ENCODE measurements around the gene MYRIP. TPM values are rescaled to one million over a fixed set of nuclear protein-coding genes. Genes with fewer than 3 reads are reported as not detected.

Gene MYRIP
- total RNA-seq, 1 donor from 2014 or later = 0.54 TPM

DNA sequence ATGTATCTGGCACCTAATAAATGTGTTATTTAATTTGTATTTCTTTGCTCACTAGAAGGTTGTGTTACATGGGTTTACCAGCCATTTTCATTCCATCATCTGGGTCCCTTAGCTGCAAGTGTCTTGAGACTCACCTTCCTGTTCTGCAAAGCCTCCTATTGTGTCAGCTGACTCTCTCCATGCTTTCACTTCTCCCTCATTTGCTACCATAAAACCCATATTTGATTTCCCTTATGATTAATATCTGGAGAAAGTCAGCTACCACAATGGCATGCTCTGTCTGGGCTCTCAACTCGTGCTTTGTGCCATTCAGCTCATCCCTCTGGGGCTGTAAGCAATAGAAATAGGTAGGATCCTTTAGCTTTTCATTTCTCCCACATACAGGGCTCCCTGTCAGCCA is 420.6 kb downstream of the MYRIP start:
- H3K27me3 Mint-ChIP-seq (ENCODE audit: low read depth) = peaks cover 3% of the 10 kb centered on the region
- H3K9me3 Mint-ChIP-seq = peaks cover under 1% of the 10 kb centered on the region
- no peaks in the 10 kb centered on the region for H3K36me3 Mint-ChIP-seq (ENCODE audit: low read depth)
- no peak overlapping the region for H3K4me3 Mint-ChIP-seq
- TF ChIP-seq, protein P1, sequence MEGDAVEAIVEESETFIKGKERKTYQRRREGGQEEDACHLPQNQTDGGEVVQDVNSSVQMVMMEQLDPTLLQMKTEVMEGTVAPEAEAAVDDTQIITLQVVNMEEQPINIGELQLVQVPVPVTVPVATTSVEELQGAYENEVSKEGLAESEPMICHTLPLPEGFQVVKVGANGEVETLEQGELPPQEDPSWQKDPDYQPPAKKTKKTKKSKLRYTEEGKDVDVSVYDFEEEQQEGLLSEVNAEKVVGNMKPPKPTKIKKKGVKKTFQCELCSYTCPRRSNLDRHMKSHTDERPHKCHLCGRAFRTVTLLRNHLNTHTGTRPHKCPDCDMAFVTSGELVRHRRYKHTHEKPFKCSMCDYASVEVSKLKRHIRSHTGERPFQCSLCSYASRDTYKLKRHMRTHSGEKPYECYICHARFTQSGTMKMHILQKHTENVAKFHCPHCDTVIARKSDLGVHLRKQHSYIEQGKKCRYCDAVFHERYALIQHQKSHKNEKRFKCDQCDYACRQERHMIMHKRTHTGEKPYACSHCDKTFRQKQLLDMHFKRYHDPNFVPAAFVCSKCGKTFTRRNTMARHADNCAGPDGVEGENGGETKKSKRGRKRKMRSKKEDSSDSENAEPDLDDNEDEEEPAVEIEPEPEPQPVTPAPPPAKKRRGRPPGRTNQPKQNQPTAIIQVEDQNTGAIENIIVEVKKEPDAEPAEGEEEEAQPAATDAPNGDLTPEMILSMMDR (conservative IDR thresholded peaks at IDR 0.05) = no peak
- no peaks in the 10 kb centered on the region for H3K4me1 Mint-ChIP-seq
- H3K27ac Mint-ChIP-seq (ENCODE audit: unreplicated experiment) = no peak overlapping the region
- DNase-seq (ENCODE audit: low read depth, low spot score) = no peak

DNA sequence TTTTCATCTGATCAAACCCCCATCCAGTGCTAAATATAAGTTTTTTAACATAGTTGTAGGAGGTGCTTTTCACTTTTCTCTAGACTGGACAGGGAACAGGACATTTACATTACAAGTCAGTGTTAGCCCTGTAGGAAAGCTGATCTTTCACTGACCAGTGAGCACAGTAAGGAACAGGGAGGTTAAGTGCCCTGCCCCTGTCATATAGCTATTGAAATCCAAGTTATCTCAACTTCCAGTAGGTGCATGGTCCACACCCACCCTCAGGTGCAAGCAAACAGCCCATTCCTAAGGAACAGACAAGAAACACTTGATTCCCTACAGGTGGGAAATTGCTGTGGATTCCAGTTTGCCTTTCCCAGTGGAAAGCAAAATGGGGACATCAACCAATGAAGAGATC is 421.0 kb downstream of the MYRIP start:
- no peak overlapping the region for H3K27ac Mint-ChIP-seq (ENCODE audit: unreplicated experiment)
- peaks cover 3% of the 10 kb centered on the region for H3K9me3 Mint-ChIP-seq
- H3K36me3 Mint-ChIP-seq (ENCODE audit: low read depth) = no peaks in the 10 kb centered on the region
- no peaks in the 10 kb centered on the region for H3K4me1 Mint-ChIP-seq
- H3K27me3 Mint-ChIP-seq (ENCODE audit: low read depth) = peaks cover 3% of the 10 kb centered on the region
- no peak overlapping the region for H3K4me3 Mint-ChIP-seq
- TF ChIP-seq, protein P1 (conservative IDR thresholded peaks at IDR 0.05) = no peak
- DNase-seq (ENCODE audit: low read depth, low spot score) = no peak

DNA sequence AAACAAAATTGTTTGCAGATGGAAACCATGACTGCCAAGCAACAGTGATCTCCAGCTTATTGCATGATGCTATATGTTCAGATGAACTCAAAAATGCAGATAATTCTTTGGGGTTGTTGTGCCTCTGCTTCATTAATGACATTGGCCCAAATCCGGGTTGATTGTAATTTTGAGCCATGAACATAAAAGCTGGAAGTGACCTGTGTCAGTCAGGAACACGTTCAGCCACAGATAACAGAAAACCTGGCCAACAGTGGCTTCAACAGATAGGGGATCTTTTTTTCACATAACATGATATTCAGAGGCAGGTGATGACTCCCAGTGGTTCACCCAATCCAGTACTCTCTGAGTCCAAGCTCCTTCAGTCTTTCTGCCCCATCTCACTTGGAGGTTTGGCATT is 423.2 kb downstream of the MYRIP start:
- no peaks in the 10 kb centered on the region for H3K36me3 Mint-ChIP-seq (ENCODE audit: low read depth)
- no peaks in the 10 kb centered on the region for H3K4me1 Mint-ChIP-seq
- TF ChIP-seq, protein P1 (conservative IDR thresholded peaks at IDR 0.05) = no peak
- DNase-seq (ENCODE audit: low read depth, low spot score) = no peak
- H3K27ac Mint-ChIP-seq (ENCODE audit: unreplicated experiment) = no peak overlapping the region
- H3K4me3 Mint-ChIP-seq = no peak overlapping the region
- H3K9me3 Mint-ChIP-seq = peaks cover 3% of the 10 kb centered on the region
- H3K27me3 Mint-ChIP-seq (ENCODE audit: low read depth) = no peaks in the 10 kb centered on the region

DNA sequence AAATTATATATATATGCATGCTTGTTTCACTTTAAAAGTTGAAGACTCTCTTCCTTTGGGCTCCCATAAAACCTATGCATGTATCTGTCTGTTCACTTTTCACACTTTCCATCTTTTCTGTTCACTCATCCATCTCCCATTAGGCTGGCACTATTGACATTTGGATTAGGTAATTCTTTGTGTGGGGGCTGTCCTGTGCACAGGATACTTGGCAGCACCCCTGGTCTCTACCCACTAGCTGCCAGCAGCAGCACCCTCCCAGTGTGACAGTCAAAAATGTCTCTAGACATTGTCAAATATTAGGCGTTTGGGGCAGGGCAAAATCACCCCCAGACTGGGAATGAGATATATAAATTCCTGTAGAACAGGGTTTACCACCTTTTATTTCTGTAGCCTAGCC is 427.8 kb downstream of the MYRIP start:
- H3K4me3 Mint-ChIP-seq = no peak overlapping the region
- no peak for DNase-seq (ENCODE audit: low read depth, low spot score)
- TF ChIP-seq, protein P1 (conservative IDR thresholded peaks at IDR 0.05) = no peak
- peaks cover 3% of the 10 kb centered on the region for H3K9me3 Mint-ChIP-seq
- no peaks in the 10 kb centered on the region for H3K36me3 Mint-ChIP-seq (ENCODE audit: low read depth)
- H3K27ac Mint-ChIP-seq (ENCODE audit: unreplicated experiment) = no peak overlapping the region
- H3K4me1 Mint-ChIP-seq = peaks cover 7% of the 10 kb centered on the region
- H3K27me3 Mint-ChIP-seq (ENCODE audit: low read depth) = no peaks in the 10 kb centered on the region

DNA sequence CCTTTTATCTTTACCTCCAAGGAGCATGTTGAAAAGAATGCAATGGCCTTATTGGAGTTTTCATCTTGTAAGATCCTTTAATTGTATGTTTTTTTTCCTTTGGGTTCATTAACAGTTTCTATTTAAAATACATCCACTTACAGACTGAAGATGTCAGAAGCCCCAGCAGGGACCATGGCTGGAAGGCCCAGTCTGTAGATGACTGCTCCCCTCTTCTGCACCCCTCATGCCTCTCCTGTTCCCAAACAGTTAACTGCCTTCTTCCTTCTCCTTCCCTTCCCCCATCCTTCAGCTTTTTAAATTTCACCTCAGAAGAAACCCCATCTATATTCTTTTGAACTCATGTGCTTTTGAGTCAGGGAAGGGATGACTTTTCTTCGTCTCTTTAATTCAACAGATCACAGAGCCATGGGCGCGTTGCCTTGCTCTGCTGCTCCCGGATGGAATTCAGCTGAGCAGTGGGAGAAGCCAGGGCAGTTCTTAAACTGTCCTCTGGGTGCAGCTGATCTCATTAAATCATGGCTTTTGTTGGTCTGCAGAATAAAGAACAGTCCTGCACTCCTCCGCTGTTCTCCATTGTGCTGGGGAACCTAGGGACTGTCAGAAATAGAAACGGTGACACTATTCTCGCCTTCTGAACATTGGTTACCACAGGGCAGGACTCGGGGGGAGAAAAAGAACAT is 428.6 kb downstream of the MYRIP start:
- peaks cover 7% of the 10 kb centered on the region for H3K4me1 Mint-ChIP-seq

More for the DNA sequence above, 428.6 kb downstream of the MYRIP start:
- Mint-ChIP-seq H3K36me3 (ENCODE audit: low read depth) (no peaks in the 10 kb centered on the region), H3K4me3 (no peak overlapping the region), H3K27me3 (ENCODE audit: low read depth) (no peaks in the 10 kb centered on the region), H3K9me3 (peaks cover 3% of the 10 kb centered on the region), H3K27ac (ENCODE audit: unreplicated experiment) (peak overlapping the region; percentile 89)
- TF ChIP-seq, protein P1 (conservative IDR thresholded peaks at IDR 0.05) = peak; percentile 55
- DNase-seq (ENCODE audit: low read depth, low spot score) = peak; percentile 15
